ENCODE results near the gene GCSAML. TPM values are rescaled to one million over a fixed set of nuclear protein-coding genes. Genes with fewer than 3 reads are reported as not detected.

GCSAML gene
- total and polyA plus RNA-seq, 11 donors: 0.04 to 0.34 (median 0.07) TPM; not detected in 6

DNA sequence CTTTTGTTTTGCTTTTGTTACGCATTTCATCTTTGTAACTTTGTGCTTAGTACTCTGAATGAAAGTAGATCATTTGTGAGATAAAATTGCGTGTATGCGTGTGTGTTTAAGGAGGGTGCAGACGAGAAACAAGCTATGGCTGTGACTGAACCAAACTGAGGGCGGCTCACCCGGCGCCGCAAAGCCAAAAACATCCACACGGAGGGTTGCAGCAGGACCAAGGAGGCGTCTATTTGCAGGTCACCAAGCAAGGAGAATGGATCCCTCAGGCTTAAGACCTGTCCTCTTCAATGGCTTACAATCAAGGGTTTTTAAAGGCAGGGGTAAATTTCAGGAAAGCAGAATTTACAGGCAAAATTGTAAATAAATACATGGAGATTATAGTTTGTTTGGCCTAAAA, 12.8 kb downstream of the GCSAML start:
- H3K36me3 ChIP-seq: no peaks in the 10 kb centered on the region
- no peak for TF ChIP-seq POLR2A (IDR thresholded peaks at IDR 0.05)
- TF ChIP-seq, protein P1, sequence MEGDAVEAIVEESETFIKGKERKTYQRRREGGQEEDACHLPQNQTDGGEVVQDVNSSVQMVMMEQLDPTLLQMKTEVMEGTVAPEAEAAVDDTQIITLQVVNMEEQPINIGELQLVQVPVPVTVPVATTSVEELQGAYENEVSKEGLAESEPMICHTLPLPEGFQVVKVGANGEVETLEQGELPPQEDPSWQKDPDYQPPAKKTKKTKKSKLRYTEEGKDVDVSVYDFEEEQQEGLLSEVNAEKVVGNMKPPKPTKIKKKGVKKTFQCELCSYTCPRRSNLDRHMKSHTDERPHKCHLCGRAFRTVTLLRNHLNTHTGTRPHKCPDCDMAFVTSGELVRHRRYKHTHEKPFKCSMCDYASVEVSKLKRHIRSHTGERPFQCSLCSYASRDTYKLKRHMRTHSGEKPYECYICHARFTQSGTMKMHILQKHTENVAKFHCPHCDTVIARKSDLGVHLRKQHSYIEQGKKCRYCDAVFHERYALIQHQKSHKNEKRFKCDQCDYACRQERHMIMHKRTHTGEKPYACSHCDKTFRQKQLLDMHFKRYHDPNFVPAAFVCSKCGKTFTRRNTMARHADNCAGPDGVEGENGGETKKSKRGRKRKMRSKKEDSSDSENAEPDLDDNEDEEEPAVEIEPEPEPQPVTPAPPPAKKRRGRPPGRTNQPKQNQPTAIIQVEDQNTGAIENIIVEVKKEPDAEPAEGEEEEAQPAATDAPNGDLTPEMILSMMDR (IDR thresholded peaks at IDR 0.05): no peak
- no peak overlapping the region for H3K27ac ChIP-seq
- H3K27me3 ChIP-seq: no peaks in the 10 kb centered on the region
- DNase-seq: no peak
- H3K9me3 ChIP-seq: no peaks in the 10 kb centered on the region
- 67 to 71% (median 68%) methylated on average over 10 of the region's 10 CpGs for WGBS, 4 donors
- H3K4me1 ChIP-seq: no peaks in the 10 kb centered on the region
- no peak for ATAC-seq
- intact Hi-C loops (cut with DNase I): no loop called here
- H3K4me3 ChIP-seq: no peak overlapping the region

DNA sequence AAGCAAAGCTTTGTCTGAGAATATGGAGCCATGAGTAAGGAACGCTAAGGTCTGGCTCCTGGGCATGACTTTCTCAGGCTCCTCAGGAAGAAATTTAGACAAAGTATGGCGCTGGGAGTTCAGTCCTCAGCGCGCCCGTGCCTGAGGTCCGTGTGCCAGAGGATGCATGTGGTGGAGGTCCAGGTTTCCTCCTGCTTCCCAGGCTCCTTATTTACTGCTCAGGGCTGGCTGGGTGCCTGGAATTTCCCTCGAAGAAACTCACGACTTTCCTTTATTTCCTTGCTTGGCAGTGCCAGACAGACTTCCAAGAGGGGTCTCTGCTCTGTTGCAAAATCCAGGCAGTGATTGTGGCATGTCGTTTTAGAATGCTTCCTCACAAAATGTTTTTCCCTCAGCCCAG, 13.3 kb downstream of the GCSAML start:
- no peaks in the 10 kb centered on the region for H3K36me3 ChIP-seq
- peaks cover 0 to 4% (median 0%) of the 10 kb centered on the region in 12 donors for H3K9me3 ChIP-seq
- no peak for TF ChIP-seq POLR2A (IDR thresholded peaks at IDR 0.05)
- TF ChIP-seq, protein P1 (IDR thresholded peaks at IDR 0.05): no peak
- no peaks in the 10 kb centered on the region for H3K4me1 ChIP-seq
- H3K27ac ChIP-seq: no peak overlapping the region
- no peak overlapping the region for H3K4me3 ChIP-seq
- 59 to 70% (median 67%) methylated on average over 9 of the region's 9 CpGs for WGBS, 4 donors
- H3K27me3 ChIP-seq: no peaks in the 10 kb centered on the region
- DNase-seq (no peak), ATAC-seq (no peak)
- intact Hi-C loops (cut with DNase I): no loop called here

DNA sequence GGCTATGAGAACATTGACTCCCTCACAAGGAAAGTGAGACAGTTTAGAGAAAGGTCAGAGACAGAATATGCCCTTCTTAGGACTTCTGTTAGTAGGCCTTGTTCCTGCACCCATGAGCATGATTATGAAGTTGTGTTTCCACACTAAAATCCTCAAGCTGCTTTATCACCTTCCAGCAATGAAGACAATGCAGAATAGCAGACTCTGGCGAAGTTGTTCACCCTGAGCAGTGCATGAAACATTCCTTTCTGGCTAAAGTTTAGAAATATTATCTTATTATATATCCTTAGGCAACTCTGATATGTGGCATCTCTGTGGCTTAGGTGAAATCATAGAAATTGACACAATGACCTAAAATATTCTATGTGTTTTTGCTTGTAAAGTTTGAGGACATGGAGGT, 25.3 kb downstream of the GCSAML start:
- no peaks in the 10 kb centered on the region for H3K27me3 ChIP-seq

DNA sequence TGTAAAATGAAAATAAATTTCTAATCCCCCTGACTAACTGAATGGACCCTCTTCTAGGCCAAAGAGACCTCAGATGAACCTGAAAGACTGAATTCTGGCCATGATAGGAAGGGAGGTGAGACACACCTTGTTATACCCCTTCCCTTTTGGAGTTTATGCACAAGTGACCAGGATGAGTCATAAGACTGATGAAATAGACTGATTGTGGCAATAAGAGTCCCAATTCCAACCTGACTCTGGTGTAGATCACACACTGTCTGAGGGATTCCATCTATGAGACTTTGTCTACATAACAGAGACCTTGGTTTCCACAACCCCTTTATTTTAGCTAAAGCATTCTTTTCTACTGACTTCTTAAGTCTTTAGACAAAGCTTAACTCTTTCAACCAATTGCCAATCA, 25.7 kb downstream of the GCSAML start:
- Histone ChIP-seq H3K4me1 (no peaks in the 10 kb centered on the region), H3K9me3 (peaks cover 0 to 4% (median 0%) of the 10 kb centered on the region in 12 donors), H3K36me3 (no peaks in the 10 kb centered on the region), H3K27me3 (no peaks in the 10 kb centered on the region), H3K4me3 (no peak overlapping the region), H3K27ac (no peak overlapping the region)
- no peak for ATAC-seq
- TF ChIP-seq, protein P1 (IDR thresholded peaks at IDR 0.05): no peak
- no peak for TF ChIP-seq POLR2A (IDR thresholded peaks at IDR 0.05)
- no peak for DNase-seq
- intact Hi-C loops (cut with DNase I): no loop called here

More for the DNA sequence above, 25.3 kb downstream of the GCSAML start:
- no peak overlapping the region for H3K4me3 ChIP-seq
- no peaks in the 10 kb centered on the region for H3K36me3 ChIP-seq
- 35 to 59% (median 47%) methylated on average over 1 of the region's 1 CpG for WGBS, 4 donors
- H3K9me3 ChIP-seq: peaks cover 0 to 4% (median 0%) of the 10 kb centered on the region in 12 donors
- no peak overlapping the region for H3K27ac ChIP-seq
- intact Hi-C loops (cut with DNase I): no loop called here
- ATAC-seq (no peak), DNase-seq (no peak)
- H3K4me1 ChIP-seq: no peaks in the 10 kb centered on the region
- TF ChIP-seq, protein P1 (IDR thresholded peaks at IDR 0.05): no peak
- TF ChIP-seq POLR2A (IDR thresholded peaks at IDR 0.05): no peak
